Measurements from ENCODE around the gene SIK3.
"Not testable (repeated sequence)": the region's sequence is repeated elsewhere in the genome, so short reads cannot be mapped to it uniquely, and the experiment has no call there.

The SIK3 gene

GRCh38 chr11:117044287-117045035, 53.8 kb downstream of the SIK3 start:
- no peak for DNase-seq

GRCh38 chr11:117042689-117043088, 55.5 kb downstream of the SIK3 start:
- DNase-seq = no peak

DNA sequence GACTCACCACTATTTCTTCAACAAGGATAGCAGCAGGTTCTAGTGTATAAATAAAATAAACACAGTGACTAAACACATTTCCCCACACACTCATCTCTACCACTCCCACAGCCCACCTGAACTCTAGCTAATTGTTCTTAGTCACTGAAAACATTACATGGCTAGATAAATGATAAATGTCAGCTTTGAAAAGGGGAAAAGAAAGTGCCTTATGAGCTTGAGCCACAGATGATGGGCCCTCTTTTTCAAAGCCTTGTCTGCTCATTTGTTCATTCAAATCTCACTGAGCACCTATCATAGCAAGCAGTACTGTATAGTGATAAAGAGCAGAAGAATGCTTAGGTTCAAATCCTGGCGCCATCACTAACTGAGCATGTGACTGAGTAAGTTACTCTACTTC, 58.3 kb downstream of the SIK3 start:
- DNase-seq = no peak

DNA sequence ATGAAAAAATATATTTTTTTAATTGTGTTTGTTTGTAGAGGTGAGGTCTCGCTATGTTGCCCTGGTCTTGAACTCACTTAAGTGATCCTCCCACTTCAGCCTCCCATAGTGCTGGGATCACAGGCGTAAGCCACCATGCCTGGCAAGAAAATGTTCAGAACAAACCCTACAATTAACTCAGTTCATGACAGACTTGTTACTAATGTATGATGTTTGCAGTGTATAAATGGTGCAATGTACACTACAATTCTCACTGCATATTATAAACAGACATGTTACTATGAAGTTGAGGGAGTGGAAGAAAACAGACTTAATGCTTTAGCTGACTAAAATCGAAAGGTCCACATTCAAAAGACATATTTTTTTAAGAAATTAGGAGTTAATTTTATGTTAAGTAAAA, 59.0 kb downstream of the SIK3 start:
- no peak for DNase-seq

- no peak for DNase-seq
Measured at GRCh38 chr11:117037975-117038350, 60.3 kb downstream of the SIK3 start.

- DNase-seq = no peak
Measured at GRCh38 chr11:117037279-117037974, 60.8 kb downstream of the SIK3 start.

GRCh38 chr11:117034901-117035300, 63.3 kb downstream of the SIK3 start:
- no peak for DNase-seq

DNA sequence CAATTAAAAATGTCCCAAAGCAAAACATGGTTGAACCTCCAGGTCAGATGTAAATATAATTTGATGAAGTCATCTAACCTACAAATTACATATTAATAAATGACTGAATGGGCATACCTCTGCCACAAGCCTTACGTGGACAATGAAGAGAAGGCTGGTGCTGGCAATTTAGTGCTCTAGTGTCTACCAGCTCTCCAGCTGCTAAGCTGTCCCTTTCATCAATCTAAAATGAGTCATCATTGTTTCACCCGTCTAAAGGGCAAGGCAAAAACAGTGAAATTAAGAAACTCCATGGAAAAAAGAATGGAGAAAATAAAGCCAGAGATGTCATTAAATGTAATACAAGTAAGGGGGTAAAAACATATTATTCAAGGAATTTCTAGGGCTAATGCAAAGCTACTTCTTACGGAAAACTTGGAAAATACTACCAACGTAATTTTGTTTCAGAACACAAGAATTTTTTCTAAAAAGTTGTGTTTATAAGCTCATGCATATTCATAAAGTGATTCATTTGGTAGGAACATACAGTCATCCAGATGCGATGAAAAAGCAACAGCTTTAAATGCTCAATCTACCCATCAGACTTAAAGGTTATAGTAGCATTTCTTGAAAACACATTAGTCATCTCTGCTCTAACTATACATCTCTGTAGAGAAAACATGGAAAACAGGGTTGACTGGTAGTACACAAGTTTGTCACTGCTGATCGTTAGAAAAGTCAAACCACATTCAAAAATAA, 71.5 kb downstream of the SIK3 start:
- DNase-seq = peak in 1 of 2 experiments; percentile 16

DNA sequence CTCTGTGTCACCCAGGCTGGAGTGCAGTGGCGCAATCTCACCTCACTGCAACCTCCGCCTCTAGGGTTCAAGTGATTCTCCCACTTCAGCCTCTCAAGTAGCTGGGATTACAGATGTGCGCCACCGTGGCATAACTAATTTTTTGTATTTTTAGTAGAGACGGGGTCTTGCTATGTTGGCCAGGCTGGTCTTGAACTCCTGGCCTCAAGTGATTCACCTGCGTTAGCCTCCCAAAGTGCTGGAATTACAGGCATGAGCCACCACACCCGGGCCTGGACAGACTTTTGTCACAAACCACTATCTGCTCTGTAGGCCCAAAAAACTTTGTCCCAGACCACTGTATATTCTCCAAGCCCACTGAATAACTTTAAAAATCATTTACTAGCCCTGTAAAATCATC, 74.5 kb downstream of the SIK3 start:
- DNase-seq = not testable (repeated sequence)

- no peak for DNase-seq
Measured at GRCh38 chr11:117023178-117023577, 75.0 kb downstream of the SIK3 start.

DNA sequence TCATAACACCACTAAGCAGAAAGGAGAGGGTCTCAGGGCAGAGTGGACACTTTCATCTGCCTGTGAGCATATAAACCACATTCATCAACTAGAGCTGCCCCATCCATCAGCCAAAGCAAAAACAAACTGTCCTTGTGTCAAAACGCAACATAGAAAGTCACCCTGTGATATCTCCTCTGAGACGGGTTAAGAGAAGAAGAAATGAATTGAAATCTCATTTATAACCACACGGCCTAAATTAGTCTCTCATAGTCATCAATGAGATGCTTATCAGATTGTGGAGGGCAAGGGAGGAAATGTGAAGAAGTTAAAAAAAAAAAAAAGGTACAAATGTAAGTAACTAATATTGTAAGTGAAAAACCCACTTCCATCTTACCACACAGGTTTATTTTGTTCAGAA, 75.7 kb downstream of the SIK3 start:
- DNase-seq = no peak

DNA sequence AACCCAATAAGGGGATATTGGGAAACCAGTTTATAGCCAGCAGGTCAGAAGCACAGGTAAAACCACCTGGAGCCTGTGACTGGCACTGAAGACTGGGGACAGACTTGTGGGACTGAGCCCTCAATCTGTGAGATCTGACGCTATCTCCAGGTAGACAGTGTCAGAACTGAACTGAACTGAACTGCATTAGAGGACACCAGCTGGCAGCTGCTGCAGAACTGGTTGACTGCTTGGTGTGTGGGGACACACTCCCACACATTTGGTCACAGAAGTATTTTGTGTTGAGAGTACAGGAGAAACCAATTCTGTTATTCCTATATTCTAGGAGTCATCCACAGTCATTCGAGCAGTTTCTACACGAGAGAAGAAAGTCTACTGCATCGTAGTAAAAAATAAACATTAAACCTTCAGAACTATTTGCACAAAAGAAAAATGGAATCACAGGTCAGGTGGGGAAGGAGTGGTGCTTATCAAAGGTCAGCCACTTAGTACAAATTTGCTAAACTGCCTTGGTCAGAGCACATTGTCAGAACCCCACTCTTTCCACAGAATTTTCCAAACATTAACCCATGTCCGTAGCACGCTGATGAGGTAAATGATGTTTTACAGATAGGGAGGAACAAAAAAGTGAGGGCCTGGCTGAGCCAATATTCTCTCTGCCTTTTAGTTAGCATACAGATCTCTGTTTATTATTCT, 77.2 kb downstream of the SIK3 start:
- no peak for DNase-seq

- no peak for DNase-seq
Measured at GRCh38 chr11:117020287-117020686, 77.9 kb downstream of the SIK3 start.

DNA sequence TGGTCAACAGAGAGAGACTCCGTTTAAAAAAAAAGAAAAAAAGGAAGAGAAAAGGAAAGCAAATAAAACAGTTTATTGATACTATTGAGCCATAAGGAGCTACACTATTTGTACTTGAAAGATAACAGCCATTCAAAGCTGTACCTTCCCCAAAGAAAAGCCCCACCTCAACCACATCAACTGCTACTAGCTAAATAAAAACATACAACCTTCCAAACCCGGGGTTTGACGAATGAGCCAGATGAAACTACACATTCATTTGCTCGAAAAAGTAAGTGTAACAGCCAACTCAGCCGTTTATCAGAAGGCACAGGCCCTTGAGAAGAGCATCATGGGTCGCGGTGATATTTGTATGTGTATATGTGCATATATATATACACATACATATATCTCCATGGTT, 78.4 kb downstream of the SIK3 start:
- no peak for DNase-seq

DNA sequence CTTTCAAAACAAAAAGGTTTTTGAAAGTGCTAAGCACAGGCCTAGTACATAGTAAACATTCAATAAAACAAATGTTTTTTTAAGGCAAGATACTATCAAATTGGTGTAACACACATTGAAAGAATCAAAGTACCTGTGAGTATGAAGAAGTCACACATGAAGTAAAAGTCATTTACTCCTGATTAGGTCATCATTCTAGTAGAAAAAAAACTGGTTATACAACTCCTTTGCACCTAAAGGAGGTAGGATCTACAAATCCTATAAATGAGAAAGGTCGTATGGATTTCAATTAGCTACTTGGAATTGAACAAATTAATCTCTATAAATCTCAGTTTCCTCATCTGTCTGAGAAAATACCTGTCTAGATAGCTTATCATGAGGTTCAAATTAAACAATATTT, 80.8 kb downstream of the SIK3 start:
- no peak for DNase-seq

DNA sequence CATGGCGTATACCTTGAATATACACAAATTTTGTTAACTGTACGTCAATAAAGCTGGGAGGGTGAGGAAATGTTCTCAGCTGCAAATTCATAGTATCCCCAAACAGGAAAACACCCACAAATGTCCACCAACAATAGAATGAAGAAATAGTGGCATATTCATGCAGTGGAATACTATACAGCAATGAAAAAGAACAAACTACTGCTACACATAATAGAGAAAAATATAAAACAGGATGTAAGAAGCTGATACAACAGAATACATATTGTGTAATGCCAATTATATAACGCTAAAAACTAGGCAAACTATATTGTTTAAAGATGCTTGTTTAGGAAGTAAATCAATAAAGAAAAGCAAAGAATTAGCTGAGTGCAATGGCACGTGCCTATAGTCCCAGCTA, 81.5 kb downstream of the SIK3 start:
- no peak for DNase-seq

DNA sequence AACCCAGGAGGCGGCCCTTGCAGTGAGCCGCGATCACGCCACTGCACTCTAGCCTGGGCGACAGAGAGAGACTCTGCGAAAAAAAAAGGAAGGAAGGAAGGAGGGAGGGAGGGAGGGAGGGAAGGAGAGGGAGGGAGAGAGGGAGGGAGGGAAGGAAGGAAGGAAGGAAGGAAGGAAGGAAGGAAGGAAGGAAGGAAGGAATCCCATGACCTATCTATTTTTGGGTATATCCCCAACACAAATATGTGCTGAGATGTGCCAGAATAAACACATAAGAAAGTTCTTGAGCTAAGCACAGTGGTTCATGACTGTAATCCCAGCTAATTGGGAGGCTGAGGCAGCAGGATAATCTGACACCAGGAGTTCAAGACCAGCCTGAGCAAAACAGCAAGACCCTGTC, 82.0 kb downstream of the SIK3 start:
- DNase-seq = no peak

GRCh38 chr11:117011541-117011898, 86.7 kb downstream of the SIK3 start:
- DNase-seq = no peak

- DNase-seq = no peak
Measured at GRCh38 chr11:117010808-117011540, 87.3 kb downstream of the SIK3 start.

GRCh38 chr11:117009905-117010605, 88.2 kb downstream of the SIK3 start:
- DNase-seq = no peak

GRCh38 chr11:117005758-117006157, 92.5 kb downstream of the SIK3 start:
- no peak for DNase-seq
